HG03565 (cell line): ENCODE measurements around the gene HHEX.
A peak's percentile ranks its signal among the peaks of the same experiment; 100 is the strongest.
"Not testable (repeated sequence)": the region's sequence is repeated elsewhere in the genome, so short reads cannot be mapped to it uniquely, and the experiment has no call there.

Experiments used
- ATAC-seq: cut with Tn5 transposase; IDR thresholded peaks from one replicate; pipeline ENCODE4 v1.9.1; 2021; ENCODE audit warnings: mild to moderate bottlenecking, moderate library complexity; ENCODE audit not compliant: unreplicated experiment

HHEX gene

GRCh38 chr10:92689663-92690210 is at the start of gene HHEX:
Gene HHEX, plus strand, starts transcription at chr10:92689955. Its CDS starts 32 bp downstream, at chr10:92689987.
- ATAC-seq: peak; percentile 43

- no peak for ATAC-seq
Measured at GRCh38 chr10:92640107-92640506, 49.6 kb upstream of the HHEX start.

- ATAC-seq: no peak
Measured at GRCh38 chr10:92641492-92641891, 48.3 kb upstream of the HHEX start.

- ATAC-seq: no peak
Measured at GRCh38 chr10:92644921-92645320, 44.8 kb upstream of the HHEX start.

- not testable (repeated sequence) for ATAC-seq
Measured at GRCh38 chr10:92650864-92651263, 38.9 kb upstream of the HHEX start.

GRCh38 chr10:92655426-92655825 is 34.3 kb upstream of the HHEX start:
- no peak for ATAC-seq

- no peak for ATAC-seq
Measured at GRCh38 chr10:92656266-92656961, 33.3 kb upstream of the HHEX start.

GRCh38 chr10:92657024-92657423 is 32.7 kb upstream of the HHEX start:
- no peak for ATAC-seq

- no peak for ATAC-seq
Measured at GRCh38 chr10:92662848-92663247, 26.9 kb upstream of the HHEX start.

GRCh38 chr10:92664322-92664721 is 25.4 kb upstream of the HHEX start:
- ATAC-seq: no peak

- no peak for ATAC-seq
Measured at GRCh38 chr10:92667078-92667477, 22.7 kb upstream of the HHEX start.

- no peak for ATAC-seq
Measured at GRCh38 chr10:92677708-92678107, 12.0 kb upstream of the HHEX start.

- ATAC-seq: no peak
Measured at GRCh38 chr10:92678206-92678605, 11.5 kb upstream of the HHEX start.

- ATAC-seq: no peak
Measured at GRCh38 chr10:92681306-92681834, 8.4 kb upstream of the HHEX start.

GRCh38 chr10:92688573-92688926 is 1.2 kb upstream of the HHEX start:
- ATAC-seq: no peak

- peak; percentile 12 for ATAC-seq
Measured at GRCh38 chr10:92688927-92689662, 660 bp upstream of the HHEX start.

GRCh38 chr10:92690211-92690914 is 608 bp downstream of the HHEX start:
- ATAC-seq: peak; percentile 27

- no peak for ATAC-seq
Measured at GRCh38 chr10:92690915-92691590, 1.3 kb downstream of the HHEX start.

- no peak for ATAC-seq
Measured at GRCh38 chr10:92691591-92692079, 1.9 kb downstream of the HHEX start.

GRCh38 chr10:92692080-92692671 is 2.4 kb downstream of the HHEX start:
- ATAC-seq: no peak
